OCI-LY1 (cell line): Measurements from ENCODE around the gene PRIM1.
"Not testable (repeated sequence)": the region's sequence is repeated elsewhere in the genome, so short reads cannot be mapped to it uniquely, and the experiment has no call there.

Source experiments
- H2AFZ ChIP-seq: fragments of 200-600 bp; sonication (generic), shearing (Covaris generic); 2 replicates; pipeline ENCODE4 v1.6.0; 2014; ENCODE audit warnings: antibody characterized with exemption, mild to moderate bottlenecking, low read length
- H3F3A ChIP-seq: fragments of 200-600 bp; sonication (generic), shearing (Covaris generic); 2 replicates; pipeline ENCODE4 v1.6.0; 2014; ENCODE audit warnings: mild to moderate bottlenecking, antibody characterized with exemption, low read length, moderate library complexity; ENCODE audit not compliant: insufficient read depth
- H3K27ac ChIP-seq: fragments of 200-600 bp; sonication (generic); 2 replicates; pipeline ENCODE4 v1.5.1; 2014; ENCODE audit warnings: low read length, mixed run types, mild to moderate bottlenecking, low read depth; ENCODE audit not compliant: poor library complexity, severe bottlenecking
- H3K27me3 ChIP-seq: fragments of 200-600 bp; sonication (generic); 2 replicates; pipeline ENCODE4 v1.6.0; 2014; ENCODE audit warnings: antibody characterized with exemption, mild to moderate bottlenecking, low read length, moderate library complexity; ENCODE audit not compliant: insufficient read depth
- H3K36me3 ChIP-seq: fragments of 200-600 bp; sonication (generic); 2 replicates; pipeline ENCODE4 v1.6.1; 2014; ENCODE audit warnings: mild to moderate bottlenecking, antibody characterized with exemption, low read length, moderate library complexity, mixed read lengths; ENCODE audit not compliant: insufficient read depth
- H3K4me1 ChIP-seq: fragments of 200-600 bp; sonication (generic); 2 replicates; pipeline ENCODE4 v1.5.1; 2014; ENCODE audit warnings: mild to moderate bottlenecking, low read length, moderate library complexity; ENCODE audit not compliant: insufficient read depth, severe bottlenecking
- H3K4me2 ChIP-seq: fragments of 200-600 bp; sonication (generic), shearing (Covaris generic); 2 replicates; pipeline ENCODE4 v1.6.1; 2014; ENCODE audit warnings: low read length
- H3K4me3 ChIP-seq: fragments of 200-600 bp; sonication (generic); 2 replicates; pipeline ENCODE4 v1.5.1; 2014; ENCODE audit warnings: low read length, low read depth, mild to moderate bottlenecking, mixed read lengths; ENCODE audit not compliant: poor library complexity, severe bottlenecking
- H3K79me2 ChIP-seq: fragments of 200-600 bp; shearing (Covaris generic); 2 replicates; pipeline ENCODE4 v1.6.1; 2016; ENCODE audit warnings: mixed run types, low read length, mixed read lengths; ENCODE audit not compliant: insufficient read depth
- H3K9ac ChIP-seq: fragments of 200-600 bp; sonication (generic), shearing (Covaris generic); 2 replicates; pipeline ENCODE4 v1.6.1; 2014; ENCODE audit warnings: mild to moderate bottlenecking, low read length, mixed read lengths
- H3K9me2 ChIP-seq: fragments of 200-600 bp; sonication (generic), shearing (Covaris generic); 2 replicates; pipeline ENCODE4 v1.6.1; 2014; ENCODE audit warnings: low read depth, mild to moderate bottlenecking, low read length, mixed read lengths
- H3K9me3 ChIP-seq: fragments of 200-600 bp; shearing (Covaris generic); 2 replicates; pipeline ENCODE4 v1.6.1; 2014; ENCODE audit warnings: low read length, mixed read lengths
- H4K20me1 ChIP-seq: fragments of 200-600 bp; sonication (generic), shearing (Covaris generic); 2 replicates; pipeline ENCODE4 v1.6.0; 2016; ENCODE audit warnings: mild to moderate bottlenecking, low read length; ENCODE audit not compliant: insufficient read depth
- CTCF ChIP-seq: fragments of 200-600 bp; sonication (generic), shearing (Covaris generic); IDR thresholded peaks from 2 replicates; pipeline ENCODE4 v1.5.1; 2017; ENCODE audit warnings: mild to moderate bottlenecking, antibody characterized with exemption, low read length, moderate library complexity, mixed read lengths
- EZH2 ChIP-seq: fragments of 200-600 bp; sonication (generic), shearing (Covaris generic); IDR thresholded peaks from 2 replicates; pipeline ENCODE4 v1.8.0; 2017; ENCODE audit warnings: borderline replicate concordance, mixed run types, mild to moderate bottlenecking, antibody characterized with exemption, low read length, moderate library complexity, mixed read lengths

The PRIM1 gene

GRCh38 chr12:56753566-56753965 is 1.4 kb upstream of the PRIM1 start:
- Histone ChIP-seq H3K9ac (no peak overlapping the region), H2AFZ (no peak overlapping the region), H3K9me2 (no peaks in the 10 kb centered on the region), H3K27me3 (no peaks in the 10 kb centered on the region), H3F3A (peaks cover 9% of the 10 kb centered on the region; the same call in 1 of the 2 replicates), H3K4me3 (no peak overlapping the region), H3K4me2 (no peak overlapping the region), H3K79me2 (no peaks in the 10 kb centered on the region), H3K36me3 (peaks cover 7% of the 10 kb centered on the region; the same call in 1 of the 2 replicates), H3K27ac (no peak overlapping the region), H3K9me3 (no peaks in the 10 kb centered on the region), H4K20me1 (no peaks in the 10 kb centered on the region), H3K4me1 (peaks cover 33% of the 10 kb centered on the region)
- TF ChIP-seq EZH2 (no peak), CTCF (no peak)

- H4K20me1 ChIP-seq, H3K9me2 ChIP-seq, H3K79me2 ChIP-seq, H3K9me3 ChIP-seq, H3K27me3 ChIP-seq, H2AFZ ChIP-seq, H3F3A ChIP-seq: not testable (repeated sequence)
- Histone ChIP-seq H3K4me1 (peaks cover 29% of the 10 kb centered on the region), H3K36me3 (peaks cover 31% of the 10 kb centered on the region), H3K4me2 (peak overlapping the region; percentile 94), H3K27ac (peak overlapping the region; percentile 97), H3K4me3 (peak overlapping the region; percentile 62), H3K9ac (peak overlapping the region; percentile 84)
Measured at GRCh38 chr12:56750596-56750995, 1.5 kb downstream of the PRIM1 start.

GRCh38 chr12:56749853-56750252 is 2.3 kb downstream of the PRIM1 start:
- no peak overlapping the region for H2AFZ ChIP-seq
- peak overlapping the region; percentile 10; the same call in 1 of the 2 replicates for H3K4me2 ChIP-seq
- no peaks in the 10 kb centered on the region for H4K20me1 ChIP-seq
- H3K9ac ChIP-seq: no peak overlapping the region; the same call in 1 of the 2 replicates
- no peaks in the 10 kb centered on the region for H3K79me2 ChIP-seq
- H3K4me3 ChIP-seq: no peak overlapping the region
- peaks cover 9% of the 10 kb centered on the region; the same call in 1 of the 2 replicates for H3F3A ChIP-seq
- H3K27ac ChIP-seq: peak overlapping the region; percentile 97
- H3K36me3 ChIP-seq: peaks cover 38% of the 10 kb centered on the region
- H3K4me1 ChIP-seq: peaks cover 29% of the 10 kb centered on the region
- H3K27me3 ChIP-seq: no peaks in the 10 kb centered on the region
- H3K9me2 ChIP-seq: no peaks in the 10 kb centered on the region
- no peaks in the 10 kb centered on the region for H3K9me3 ChIP-seq
- no peak for TF ChIP-seq EZH2
- TF ChIP-seq CTCF: no peak

GRCh38 chr12:56749359-56749758 is 2.8 kb downstream of the PRIM1 start:
- Histone ChIP-seq H3K4me2 (peak overlapping the region; percentile 10; the same call in 1 of the 2 replicates), H3K9ac (no peak overlapping the region; the same call in 1 of the 2 replicates), H3K36me3 (peaks cover 42% of the 10 kb centered on the region), H3K27ac (peak overlapping the region; percentile 97), H3K4me1 (peaks cover 29% of the 10 kb centered on the region), H3K4me3 (no peak overlapping the region), H2AFZ (no peak overlapping the region), H3K79me2 (no peaks in the 10 kb centered on the region), H3F3A (peaks cover 9% of the 10 kb centered on the region; the same call in 1 of the 2 replicates), H4K20me1 (no peaks in the 10 kb centered on the region), H3K9me3 (no peaks in the 10 kb centered on the region), H3K27me3 (no peaks in the 10 kb centered on the region), H3K9me2 (no peaks in the 10 kb centered on the region)
- TF ChIP-seq CTCF (no peak), EZH2 (no peak)
